NCI-H2196 treated with DMSO at 0.1 percent for 48 hours (cell line): ENCODE data around the gene PAFAH1B1.
"Not testable (repeated sequence)": the region's sequence is repeated elsewhere in the genome, so short reads cannot be mapped to it uniquely, and the experiment has no call there.

Source experiments
- DNase-seq: peaks from one replicate; lab custom pipeline; 2025; ENCODE audit not compliant: unreplicated experiment; lab: John Stamatoyannopoulos, UW

PAFAH1B1 gene

GRCh38 chr17:2635241-2635640 lies 41.8 kb downstream of the PAFAH1B1 start:
- DNase-seq, result no peak

GRCh38 chr17:2635675-2636074 lies 42.2 kb downstream of the PAFAH1B1 start:
- no peak for DNase-seq

- DNase-seq, result no peak
These were observed 42.9 kb downstream of the PAFAH1B1 start for GRCh38 chr17:2636169-2636930.

- DNase-seq, result no peak
These were observed 44.0 kb downstream of the PAFAH1B1 start for GRCh38 chr17:2637422-2637821.

- no peak for DNase-seq
These were observed 51.5 kb downstream of the PAFAH1B1 start for GRCh38 chr17:2644971-2645370.

GRCh38 chr17:2647957-2648356 lies 54.5 kb downstream of the PAFAH1B1 start:
- DNase-seq, result no peak

- DNase-seq, result no peak
These were observed 55.7 kb downstream of the PAFAH1B1 start for GRCh38 chr17:2649191-2649590.

- DNase-seq, result not testable (repeated sequence)
These were observed 59.5 kb downstream of the PAFAH1B1 start for GRCh38 chr17:2652911-2653310.

- DNase-seq, result no peak
These were observed 62.1 kb downstream of the PAFAH1B1 start for GRCh38 chr17:2655546-2655945.

- no peak for DNase-seq
These were observed 62.8 kb downstream of the PAFAH1B1 start for GRCh38 chr17:2656283-2656682.

- DNase-seq, result not testable (repeated sequence)
These were observed 65.9 kb downstream of the PAFAH1B1 start for GRCh38 chr17:2659337-2659736.

- not testable (repeated sequence) for DNase-seq
These were observed 67.0 kb downstream of the PAFAH1B1 start for GRCh38 chr17:2660410-2660809.

GRCh38 chr17:2672026-2672425 lies 78.6 kb downstream of the PAFAH1B1 start:
- no peak for DNase-seq

- DNase-seq, result not testable (repeated sequence)
These were observed 85.8 kb downstream of the PAFAH1B1 start for GRCh38 chr17:2679247-2679646.

- no peak for DNase-seq
These were observed 87.5 kb downstream of the PAFAH1B1 start for GRCh38 chr17:2680961-2681360.

GRCh38 chr17:2681650-2682049 lies 88.2 kb downstream of the PAFAH1B1 start:
- no peak for DNase-seq

- no peak for DNase-seq
These were observed 88.9 kb downstream of the PAFAH1B1 start for GRCh38 chr17:2682176-2682938.

- no peak for DNase-seq
These were observed 90.5 kb downstream of the PAFAH1B1 start for GRCh38 chr17:2683912-2684311.

- no peak for DNase-seq
These were observed 91.1 kb downstream of the PAFAH1B1 start for GRCh38 chr17:2684549-2684948.

GRCh38 chr17:2685696-2686095 lies 92.2 kb downstream of the PAFAH1B1 start:
- DNase-seq, result no peak

- no peak for DNase-seq
These were observed 93.6 kb downstream of the PAFAH1B1 start for GRCh38 chr17:2687074-2687418.
